GM19438 (cell line): Measurements from ENCODE around the gene JMJD4.
"Not testable (repeated sequence)": the region's sequence is repeated elsewhere in the genome, so short reads cannot be mapped to it uniquely, and the experiment has no call there.

Experiments used
- ATAC-seq: cut with Tn5 transposase; IDR thresholded peaks from one replicate; pipeline ENCODE4 v1.9.1; 2021; ENCODE audit warnings: low read depth; ENCODE audit not compliant: unreplicated experiment

JMJD4 gene

GRCh38 chr1:227707846-227708245 is 27.3 kb downstream of the JMJD4 start:
- no peak for ATAC-seq

GRCh38 chr1:227701631-227702030 is 33.5 kb downstream of the JMJD4 start:
- ATAC-seq: not testable (repeated sequence)

GRCh38 chr1:227697321-227697864 is 37.7 kb downstream of the JMJD4 start:
- ATAC-seq: no peak

- ATAC-seq: no peak
Measured at GRCh38 chr1:227685807-227686206, 49.3 kb downstream of the JMJD4 start.
